Liver (tissue), 9 donors: ENCODE data around the gene ETV6. TPM values are rescaled to one million over a fixed set of nuclear protein-coding genes. Genes with fewer than 3 reads are reported as not detected.

Experiments
- DNase-seq: peaks from one replicate; pipeline ENCODE4 v3.0.0-alpha.2; 2017; ENCODE audit warnings: low spot score
- H3K27ac ChIP-seq, 2 donors: one replicate each; pipeline ENCODE4 v1.7.0; 2013; ENCODE audit warnings: inconsistent platforms in 2 of 2, low read length in 2 of 2, control low read depth in 1 of 2, low read depth in 1 of 2, mild to moderate bottlenecking in 1 of 2
- H3K27me3 ChIP-seq, 4 donors: one replicate each; pipeline versions ENCODE4 v1.6.1 to v1.7.0; 2013; ENCODE audit warnings: low read length in 3 of 4, inconsistent platforms in 1 of 4, mild to moderate bottlenecking in 1 of 4, moderate library complexity in 1 of 4; ENCODE audit not compliant: control insufficient read depth in 4 of 4, insufficient read depth in 4 of 4
- H3K36me3 ChIP-seq, 4 donors: one replicate each; pipeline versions ENCODE4 v1.6.1 to v1.7.0; 2013; ENCODE audit warnings: low read length in 3 of 4, mild to moderate bottlenecking in 3 of 4, low read depth in 1 of 4, moderate library complexity in 1 of 4; ENCODE audit not compliant: control insufficient read depth in 4 of 4, insufficient read depth in 3 of 4
- H3K4me1 ChIP-seq, 4 donors: one replicate each; pipeline versions ENCODE4 v1.6.1 to v1.7.0; 2013; ENCODE audit warnings: low read length in 3 of 4, mild to moderate bottlenecking in 3 of 4, moderate library complexity in 1 of 4; ENCODE audit not compliant: control insufficient read depth in 4 of 4, insufficient read depth in 4 of 4
- H3K4me3 ChIP-seq, 3 donors: one replicate each; pipeline versions ENCODE4 v1.6.1 to v1.7.0; 2013; ENCODE audit warnings: low read length in 3 of 3, control low read depth in 1 of 3, low read depth in 1 of 3, mild to moderate bottlenecking in 1 of 3
- H3K9ac ChIP-seq, 2 donors: one replicate each; pipeline ENCODE4 v1.7.0; 2013; ENCODE audit warnings: low read length in 2 of 2, mild to moderate bottlenecking in 2 of 2, moderate library complexity in 2 of 2, control low read depth in 1 of 2, low read depth in 1 of 2
- H3K9me3 ChIP-seq, 4 donors: one replicate each; pipeline versions ENCODE4 v1.6.1 to v1.7.0; 2013; ENCODE audit warnings: low read length in 3 of 4; ENCODE audit not compliant: control insufficient read depth in 4 of 4
- CTCF ChIP-seq: fragments of 150-350 bp; IDR thresholded peaks from 2 replicates; pipeline ENCODE4 v1.5.1; 2017; ENCODE audit warnings: improper control_type of control experiment, low read depth, low read length; ENCODE audit not compliant: missing input control
- EGR1 ChIP-seq, 2 donors: IDR thresholded peaks; 2 replicates each; pipeline ENCODE4 v1.6.1; 2016 to 2018; ENCODE audit warnings: antibody characterized with exemption in 2 of 2, low read depth in 2 of 2
- FOXA1 ChIP-seq: IDR thresholded peaks from 2 replicates; pipeline ENCODE4 v1.6.1; 2016; ENCODE audit warnings: antibody characterized with exemption
- FOXA2 ChIP-seq: IDR thresholded peaks from 2 replicates; pipeline ENCODE4 v1.6.1; 2016; ENCODE audit warnings: antibody characterized with exemption
- GABPA ChIP-seq, 2 donors: IDR thresholded peaks in 1 of 2; conservative IDR thresholded peaks in 1 of 2; 2 replicates each; pipeline ENCODE4 v1.6.1; 2016; ENCODE audit warnings: antibody characterized with exemption in 2 of 2, mild to moderate bottlenecking in 1 of 2, moderate library complexity in 1 of 2
- HNF4A ChIP-seq, 2 donors: conservative IDR thresholded peaks; 2 replicates each; pipeline ENCODE4 v1.6.1; 2016; ENCODE audit warnings: antibody characterized with exemption in 2 of 2, mild to moderate bottlenecking in 2 of 2
- HNF4G ChIP-seq: IDR thresholded peaks from 2 replicates; pipeline ENCODE4 v1.6.1; 2016; ENCODE audit warnings: antibody characterized with exemption
- JUND ChIP-seq, 2 donors: IDR thresholded peaks; 2 replicates each; pipeline ENCODE4 v1.6.1; 2016; ENCODE audit warnings: antibody characterized with exemption in 2 of 2
- MAX ChIP-seq: IDR thresholded peaks from 2 replicates; pipeline ENCODE4 v1.6.1; 2016; ENCODE audit warnings: antibody characterized with exemption
- NR2F2 ChIP-seq: IDR thresholded peaks from 2 replicates; pipeline ENCODE4 v1.6.1; 2016; ENCODE audit warnings: antibody characterized with exemption
- RAD21 ChIP-seq, 2 donors: IDR thresholded peaks; 2 replicates each; pipeline ENCODE4 v1.6.1; 2016; ENCODE audit warnings: antibody characterized with exemption in 2 of 2, mild to moderate bottlenecking in 2 of 2
- RXRA ChIP-seq, 2 donors: IDR thresholded peaks; 2 replicates each; pipeline ENCODE4 v1.6.1; 2017 to 2018; ENCODE audit warnings: antibody characterized with exemption in 2 of 2, mild to moderate bottlenecking in 1 of 2
- SP1 ChIP-seq: IDR thresholded peaks from 2 replicates; pipeline ENCODE4 v1.6.1; 2018; ENCODE audit warnings: antibody characterized with exemption, mild to moderate bottlenecking
- YY1 ChIP-seq: IDR thresholded peaks from 2 replicates; pipeline ENCODE4 v1.6.1; 2016; ENCODE audit warnings: antibody characterized with exemption, mild to moderate bottlenecking
- WGBS: extraction: QIAGEN DNeasy Blood & Tissue Kit; methylation state at CpG from one replicate; pipeline ENCODE4 v1.1.7; 2013; 5-methylcytosine and 5-hydroxymethylcytosine counted together
- polyA plus RNA-seq, 2 donors: library from polyadenylated mRNA; stranded (reverse) in 1 of 2; unstranded in 1 of 2; fragments of 200-250 nt in 1 of 2; fragments of >200 nt in 1 of 2; fragmentation: Nextera tagmentation in 1 of 2; extraction: Ambion mirVana in 1 of 2; gene quantifications; one replicate each; pipeline versions ENCODE4 v1.2.1 to v1.2.3, GENCODE V29; 2013 to 2015
- total RNA-seq, 2 donors: library from RNA; depleted of rRNA; stranded (reverse); fragments of >200 nt; gene quantifications; one replicate each; pipeline ENCODE4 v1.2.3, GENCODE V29; 2014
- TF ChIP-seq, protein P1 (sequence below): IDR thresholded peaks from 2 replicates; pipeline ENCODE4 v1.6.1; 2016; ENCODE audit warnings: antibody characterized with exemption
- TF ChIP-seq, protein P2 (sequence below): IDR thresholded peaks from 2 replicates; pipeline ENCODE4 v1.6.1; 2016; ENCODE audit warnings: antibody characterized with exemption
- TF ChIP-seq, protein P3 (sequence below): IDR thresholded peaks from 2 replicates; pipeline ENCODE4 v1.6.1; 2016; ENCODE audit warnings: antibody characterized with exemption, mild to moderate bottlenecking
- donor health status: healthy.
- donor health status: healthy.
- donor health status: healthy.
- donor health status: healthy.
- donor health status: healthy.

The ETV6 gene
- total and polyA plus RNA-seq, 4 donors: 2.0 to 6.2 (median 3.5) TPM

GRCh38 chr12:11645391-11645790 is 4.1 kb upstream of the ETV6 start:
- no peak overlapping the region for H3K4me3 ChIP-seq
- H3K27ac ChIP-seq: no peak overlapping the region
- peaks cover 0 to 4% (median 0%) of the 10 kb centered on the region in 4 donors for H3K4me1 ChIP-seq
- H3K9me3 ChIP-seq: no peaks in the 10 kb centered on the region
- H3K36me3 ChIP-seq: no peaks in the 10 kb centered on the region
- DNase-seq: no peak
- WGBS: 98% methylated on average over 1 of the region's 1 CpG
- no peaks in the 10 kb centered on the region for H3K27me3 ChIP-seq
- no peak overlapping the region for H3K9ac ChIP-seq
- no peak for TF ChIP-seq CTCF
- TF ChIP-seq MAX: no peak
- TF ChIP-seq FOXA1: no peak
- TF ChIP-seq, protein P1, sequence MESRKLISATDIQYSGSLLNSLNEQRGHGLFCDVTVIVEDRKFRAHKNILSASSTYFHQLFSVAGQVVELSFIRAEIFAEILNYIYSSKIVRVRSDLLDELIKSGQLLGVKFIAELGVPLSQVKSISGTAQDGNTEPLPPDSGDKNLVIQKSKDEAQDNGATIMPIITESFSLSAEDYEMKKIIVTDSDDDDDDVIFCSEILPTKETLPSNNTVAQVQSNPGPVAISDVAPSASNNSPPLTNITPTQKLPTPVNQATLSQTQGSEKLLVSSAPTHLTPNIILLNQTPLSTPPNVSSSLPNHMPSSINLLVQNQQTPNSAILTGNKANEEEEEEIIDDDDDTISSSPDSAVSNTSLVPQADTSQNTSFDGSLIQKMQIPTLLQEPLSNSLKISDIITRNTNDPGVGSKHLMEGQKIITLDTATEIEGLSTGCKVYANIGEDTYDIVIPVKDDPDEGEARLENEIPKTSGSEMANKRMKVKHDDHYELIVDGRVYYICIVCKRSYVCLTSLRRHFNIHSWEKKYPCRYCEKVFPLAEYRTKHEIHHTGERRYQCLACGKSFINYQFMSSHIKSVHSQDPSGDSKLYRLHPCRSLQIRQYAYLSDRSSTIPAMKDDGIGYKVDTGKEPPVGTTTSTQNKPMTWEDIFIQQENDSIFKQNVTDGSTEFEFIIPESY: no peak
- no peak for TF ChIP-seq EGR1 (IDR thresholded peaks at IDR 0.05; ENCODE audit: low read depth in 2 of 2)
- no peak for TF ChIP-seq GABPA (IDR thresholded peaks at IDR 0.05 in 1 of 2, conservative IDR thresholded peaks at IDR 0.05 in 1 of 2)
- no peak for TF ChIP-seq SP1
- TF ChIP-seq FOXA2: no peak
- TF ChIP-seq RAD21 (IDR thresholded peaks at IDR 0.05): no peak
- no peak for TF ChIP-seq NR2F2
- TF ChIP-seq HNF4G: no peak
- no peak for TF ChIP-seq RXRA (IDR thresholded peaks at IDR 0.05)
- TF ChIP-seq HNF4A (conservative IDR thresholded peaks at IDR 0.05): no peak
- TF ChIP-seq, protein P2, sequence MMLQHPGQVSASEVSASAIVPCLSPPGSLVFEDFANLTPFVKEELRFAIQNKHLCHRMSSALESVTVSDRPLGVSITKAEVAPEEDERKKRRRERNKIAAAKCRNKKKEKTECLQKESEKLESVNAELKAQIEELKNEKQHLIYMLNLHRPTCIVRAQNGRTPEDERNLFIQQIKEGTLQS: no peak

DNA sequence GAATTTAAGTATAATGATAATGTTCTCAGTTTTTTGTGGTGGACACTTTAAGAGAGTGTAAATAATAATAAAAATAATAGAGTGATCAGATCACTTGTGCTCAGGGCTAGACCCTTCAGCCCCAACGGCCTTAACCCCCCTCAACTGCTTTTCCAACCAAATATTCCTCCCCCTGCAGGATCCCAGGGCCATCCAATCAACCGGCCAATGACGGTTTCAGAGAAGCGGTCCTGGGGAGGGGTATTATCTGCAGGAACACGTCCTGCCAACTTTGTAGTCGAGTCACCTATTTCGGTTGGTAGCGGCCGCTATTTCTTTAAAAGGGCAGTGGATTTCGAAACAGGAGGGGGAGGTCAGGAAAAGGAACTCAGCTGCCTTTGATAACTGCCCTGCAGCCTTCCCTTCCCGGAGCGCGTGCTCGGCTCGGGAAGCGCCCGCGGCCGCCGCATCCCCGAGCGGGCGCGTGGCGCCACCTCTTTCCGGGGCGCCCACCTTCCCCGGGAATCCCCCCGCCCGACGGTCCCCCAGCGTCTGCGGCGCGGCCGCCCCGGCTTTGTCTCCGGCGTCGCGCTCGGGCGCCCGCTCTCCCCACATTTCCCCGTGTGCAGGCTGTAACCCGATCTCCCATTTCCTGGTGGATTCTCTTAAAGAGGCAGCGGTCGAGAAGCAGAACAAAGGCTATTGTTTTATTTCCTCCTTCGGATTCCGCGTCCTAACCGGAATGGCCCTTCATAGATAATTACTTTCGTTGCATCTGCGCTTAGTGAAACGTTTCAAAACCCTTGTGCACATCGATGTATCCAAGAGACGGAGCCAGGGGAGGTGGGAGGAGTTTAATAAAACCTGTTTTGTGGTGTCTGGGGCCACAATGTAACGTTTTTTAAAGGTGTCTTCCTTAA is 711 bp upstream of the ETV6 start:
- H3K36me3 ChIP-seq: no peaks in the 10 kb centered on the region
- peak overlapping the region; percentile 98 for H3K4me3 ChIP-seq
- H3K9me3 ChIP-seq: no peaks in the 10 kb centered on the region
- H3K9ac ChIP-seq: peak overlapping the region; percentile 97 to 99
- H3K27ac ChIP-seq: peak overlapping the region; percentile 98 to 99
- peaks cover 0 to 21% (median 0%) of the 10 kb centered on the region in 4 donors for H3K4me1 ChIP-seq
- under 1% methylated on average over 58 of the region's 58 CpGs for WGBS
- peak; percentile 61 for DNase-seq
- TF ChIP-seq HNF4A (conservative IDR thresholded peaks at IDR 0.05): peak; percentile 16 to 28
- TF ChIP-seq RXRA (IDR thresholded peaks at IDR 0.05): peak in 1 of 2 donors; percentile 36
- TF ChIP-seq YY1: peak; percentile 29
- TF ChIP-seq EGR1 (IDR thresholded peaks at IDR 0.05; ENCODE audit: low read depth in 2 of 2): peak; percentile 7 to 76
- TF ChIP-seq RAD21 (IDR thresholded peaks at IDR 0.05): peak in 1 of 2 donors; percentile 27
- peak; percentile 96 for TF ChIP-seq MAX
- TF ChIP-seq, protein P3, sequence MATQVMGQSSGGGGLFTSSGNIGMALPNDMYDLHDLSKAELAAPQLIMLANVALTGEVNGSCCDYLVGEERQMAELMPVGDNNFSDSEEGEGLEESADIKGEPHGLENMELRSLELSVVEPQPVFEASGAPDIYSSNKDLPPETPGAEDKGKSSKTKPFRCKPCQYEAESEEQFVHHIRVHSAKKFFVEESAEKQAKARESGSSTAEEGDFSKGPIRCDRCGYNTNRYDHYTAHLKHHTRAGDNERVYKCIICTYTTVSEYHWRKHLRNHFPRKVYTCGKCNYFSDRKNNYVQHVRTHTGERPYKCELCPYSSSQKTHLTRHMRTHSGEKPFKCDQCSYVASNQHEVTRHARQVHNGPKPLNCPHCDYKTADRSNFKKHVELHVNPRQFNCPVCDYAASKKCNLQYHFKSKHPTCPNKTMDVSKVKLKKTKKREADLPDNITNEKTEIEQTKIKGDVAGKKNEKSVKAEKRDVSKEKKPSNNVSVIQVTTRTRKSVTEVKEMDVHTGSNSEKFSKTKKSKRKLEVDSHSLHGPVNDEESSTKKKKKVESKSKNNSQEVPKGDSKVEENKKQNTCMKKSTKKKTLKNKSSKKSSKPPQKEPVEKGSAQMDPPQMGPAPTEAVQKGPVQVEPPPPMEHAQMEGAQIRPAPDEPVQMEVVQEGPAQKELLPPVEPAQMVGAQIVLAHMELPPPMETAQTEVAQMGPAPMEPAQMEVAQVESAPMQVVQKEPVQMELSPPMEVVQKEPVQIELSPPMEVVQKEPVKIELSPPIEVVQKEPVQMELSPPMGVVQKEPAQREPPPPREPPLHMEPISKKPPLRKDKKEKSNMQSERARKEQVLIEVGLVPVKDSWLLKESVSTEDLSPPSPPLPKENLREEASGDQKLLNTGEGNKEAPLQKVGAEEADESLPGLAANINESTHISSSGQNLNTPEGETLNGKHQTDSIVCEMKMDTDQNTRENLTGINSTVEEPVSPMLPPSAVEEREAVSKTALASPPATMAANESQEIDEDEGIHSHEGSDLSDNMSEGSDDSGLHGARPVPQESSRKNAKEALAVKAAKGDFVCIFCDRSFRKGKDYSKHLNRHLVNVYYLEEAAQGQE: peak; percentile 42
- TF ChIP-seq CTCF: no peak
- no peak for TF ChIP-seq JUND (IDR thresholded peaks at IDR 0.05)
- no peaks in the 10 kb centered on the region for H3K27me3 ChIP-seq
